Suppressor macrophage (primary cell): Measurements from ENCODE around the gene OR4N2.
"Not testable (repeated sequence)": the region's sequence is repeated elsewhere in the genome, so short reads cannot be mapped to it uniquely, and the experiment has no call there.

Source experiments
- DNase-seq, 4 experiments: peaks; one replicate each; pipeline ENCODE4 v3.0.0-alpha.2; 2020 to 2022

The OR4N2 gene

DNA sequence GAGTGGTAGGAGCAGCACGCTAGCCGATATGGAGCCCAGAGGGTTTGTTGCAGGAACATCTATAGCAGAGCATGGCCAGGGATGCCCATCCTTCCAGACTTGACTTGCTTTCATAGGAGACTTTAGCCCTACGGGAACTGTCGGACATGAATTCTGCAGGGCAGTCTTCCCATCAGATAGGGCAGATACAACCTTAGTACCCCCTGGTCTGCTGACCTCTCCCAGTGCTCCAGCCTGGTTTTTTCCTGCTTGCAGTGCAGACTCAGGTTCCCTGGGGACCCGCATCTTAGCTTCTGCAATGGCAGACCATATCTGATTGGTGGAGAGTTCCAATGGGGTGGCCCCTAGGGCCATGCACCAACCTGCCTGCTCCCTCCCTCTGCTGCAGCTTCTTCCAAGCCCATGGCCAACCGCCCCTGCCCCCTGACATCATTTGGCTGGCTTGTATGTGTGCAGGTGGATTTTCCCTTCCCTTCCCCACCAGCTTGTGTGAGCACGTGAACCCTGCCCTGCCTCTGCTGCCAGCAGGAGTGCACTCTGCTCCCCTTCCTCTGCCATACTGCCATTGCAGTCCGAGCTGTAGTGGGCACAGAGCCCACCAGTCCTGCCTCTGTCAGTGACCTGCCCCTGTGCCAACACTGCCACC lies 30.8 kb downstream of the OR4N2 start:
- not testable (repeated sequence) for DNase-seq

DNA sequence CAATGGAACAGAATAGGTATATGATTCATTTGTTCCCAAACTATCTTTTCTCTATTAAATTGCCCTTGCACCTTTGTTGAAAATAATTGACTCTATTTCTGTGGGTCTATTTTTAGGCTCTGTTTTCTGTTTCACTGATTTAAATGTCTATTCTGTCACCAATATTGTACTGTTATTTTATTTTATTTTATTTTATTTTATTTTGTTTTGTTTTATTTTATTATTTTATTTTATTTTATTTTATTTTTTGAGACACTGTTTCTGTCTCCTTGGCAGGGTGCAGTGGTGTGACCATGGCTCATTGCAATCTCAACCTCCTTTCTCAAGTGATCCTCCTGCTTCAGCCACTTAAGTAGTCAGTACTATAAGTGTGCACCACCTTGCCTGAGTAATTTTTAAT lies 34.9 kb downstream of the OR4N2 start:
- no peak for DNase-seq

DNA sequence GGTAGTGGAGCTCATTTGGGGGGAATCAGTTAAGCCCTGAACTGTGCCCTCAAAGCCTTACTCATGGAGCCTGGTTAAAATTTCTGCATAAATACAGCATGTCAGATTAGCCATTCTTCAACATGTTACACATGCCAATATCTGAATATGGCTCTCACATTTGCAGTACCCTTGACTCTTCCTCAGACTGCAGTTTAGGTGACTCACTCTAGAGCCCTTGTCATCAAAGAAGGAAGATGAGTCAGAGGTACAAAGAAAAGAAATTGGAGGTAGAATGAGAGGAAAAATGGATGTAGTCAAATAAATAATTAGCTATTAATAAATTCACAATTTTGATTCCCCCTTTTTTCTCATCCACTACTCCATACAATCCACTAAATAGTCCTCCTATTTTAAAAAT lies 47.8 kb downstream of the OR4N2 start:
- DNase-seq = no peak

DNA sequence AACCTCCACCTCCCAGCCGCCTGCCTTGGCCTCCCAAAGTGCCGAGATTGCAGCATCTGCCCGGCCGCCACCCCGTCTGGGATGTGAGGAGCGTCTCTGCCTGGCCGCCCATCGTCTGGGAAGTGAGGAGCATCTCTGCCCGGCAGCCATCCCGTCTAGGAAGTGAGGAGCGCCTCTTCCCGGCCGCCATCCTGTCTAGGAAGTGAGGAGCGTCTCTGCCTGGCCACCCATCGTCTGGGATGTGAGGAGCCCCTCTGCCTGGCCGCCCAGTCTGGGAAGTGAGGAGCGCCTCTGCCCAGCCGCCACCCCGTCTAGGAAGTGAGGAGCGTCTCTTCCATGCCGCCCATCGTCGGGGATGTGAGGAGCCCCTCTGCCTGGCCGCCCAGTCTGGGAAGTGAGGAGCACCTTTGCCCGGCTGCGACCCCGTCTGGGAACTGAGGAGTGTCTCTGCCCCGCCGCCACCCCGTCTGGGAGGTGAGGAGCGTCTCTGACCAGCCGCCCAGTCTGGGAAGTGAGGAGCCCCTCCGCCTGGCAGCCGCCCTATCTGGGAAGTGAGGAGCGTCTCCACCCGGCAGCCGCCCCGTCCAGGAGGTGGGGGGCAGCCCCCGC lies 62.6 kb downstream of the OR4N2 start:
- DNase-seq = not testable (repeated sequence)

DNA sequence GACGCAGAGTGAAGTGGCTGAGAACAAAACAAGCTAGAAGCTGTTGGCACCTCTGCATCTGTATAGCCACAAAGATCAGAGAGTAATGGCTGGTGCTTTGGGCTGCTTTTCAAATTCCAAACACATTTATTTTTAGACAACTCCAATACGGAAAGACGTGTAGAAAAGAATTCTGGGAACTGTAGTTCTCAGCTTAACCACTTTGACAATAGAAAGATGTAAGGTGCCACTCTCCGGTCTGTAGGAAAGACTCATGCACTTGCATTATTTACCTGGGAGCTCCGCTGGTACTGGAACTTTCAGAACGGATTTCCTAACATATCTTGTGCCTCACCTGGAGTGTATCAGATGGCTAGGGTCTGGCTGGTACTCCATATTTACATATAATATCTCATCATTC lies 69.6 kb downstream of the OR4N2 start:
- DNase-seq = no peak

DNA sequence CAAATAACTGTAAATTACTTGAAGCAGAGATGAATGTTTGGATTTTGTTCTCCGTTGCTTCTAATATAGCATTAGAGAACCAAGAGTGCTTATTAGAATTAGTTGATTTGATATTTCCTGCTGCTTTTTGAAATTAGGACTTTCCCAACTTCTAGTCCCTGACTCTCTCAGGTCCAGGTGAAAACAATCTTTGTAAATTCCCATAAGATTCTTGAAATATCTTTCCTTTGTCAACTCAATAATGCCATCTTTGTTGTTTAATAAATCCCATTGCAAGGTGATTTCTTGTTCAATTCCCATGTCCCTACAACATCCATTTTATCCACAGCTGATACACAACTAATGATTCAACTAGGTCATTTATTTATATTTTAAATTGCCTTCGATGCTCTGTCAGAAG lies 71.3 kb downstream of the OR4N2 start, which contains the start of gene OR4K2:
OR4K2 (plus strand) TSS at position 301 of the 400 bp plus-strand sequence. CDS start 1,126 bp downstream, outside the sequence.
- no peak for DNase-seq

DNA sequence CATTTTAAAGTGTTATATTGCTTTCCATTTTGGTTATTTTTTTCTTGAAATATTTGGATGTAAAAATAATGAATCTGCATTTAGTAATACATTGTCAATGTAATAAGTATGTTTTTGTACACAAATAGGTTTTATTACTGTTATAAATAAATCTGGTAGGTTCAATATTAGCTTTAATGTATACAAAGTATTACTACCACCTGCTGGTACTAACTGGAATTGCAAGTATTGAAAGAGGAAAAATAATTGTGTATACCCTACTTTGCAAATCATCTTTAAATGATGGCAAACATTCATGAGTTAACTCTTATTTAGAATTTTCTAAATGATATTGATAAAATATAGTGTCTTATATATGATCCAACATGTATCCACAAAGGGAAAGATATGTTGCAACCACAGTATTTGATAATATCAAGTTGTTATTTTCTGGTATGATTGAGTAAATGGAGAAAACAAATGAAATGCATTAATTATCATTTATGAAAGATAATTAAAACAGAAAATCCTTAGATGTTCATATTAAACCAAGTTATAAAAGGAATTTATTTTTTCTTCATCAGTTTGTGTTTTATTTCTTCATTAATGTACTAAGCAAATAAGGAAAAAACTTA lies 74.6 kb downstream of the OR4N2 start:
- DNase-seq = peak in 3 of 4 experiments; percentile 10 to 50 (median 35)
